Measurements from ENCODE around the gene PPP2R5C. TPM values are rescaled to one million over a fixed set of nuclear protein-coding genes. Genes with fewer than 3 reads are reported as not detected.

The PPP2R5C gene
- total RNA-seq, 1 experiment from 2014 or later, result 93.0 TPM

DNA sequence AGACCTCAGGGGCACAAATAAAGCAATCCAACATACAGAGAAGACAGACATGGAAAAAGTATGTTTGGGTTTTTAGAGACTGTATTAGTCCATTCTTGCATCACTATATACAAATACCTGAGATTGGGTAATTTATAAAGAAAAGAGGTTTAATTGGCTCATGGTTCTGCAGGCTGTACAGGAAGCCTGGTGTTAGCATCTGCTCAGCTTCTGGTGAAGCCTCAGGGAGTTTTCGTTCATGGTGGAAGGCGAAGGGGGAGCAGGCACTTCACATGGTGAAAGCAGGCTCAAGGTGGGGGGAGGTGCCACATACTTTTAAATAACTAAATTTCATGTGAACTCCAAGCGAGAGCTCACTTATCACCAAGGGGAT is 3.7 kb upstream of the PPP2R5C start:
- no peak overlapping the region for H4K5ac ChIP-seq (ENCODE audit: insufficient read length, low read depth, low read length)
- no peak overlapping the region for H3K56ac ChIP-seq (ENCODE audit: insufficient read length, low read depth, low read length)
- H2BK20ac ChIP-seq (ENCODE audit: low read depth, low read length, poor library complexity, severe bottlenecking), result no peak overlapping the region
- Mint-ChIP-seq H3K36me3 (ENCODE audit: insufficient read depth in 1 of 3, low read depth in 3 of 3) (no peaks in the 10 kb centered on the region), H3K9me3 (peaks cover 5 to 10% of the 10 kb centered on the region in 2 experiments; a peak in 4 of 5 replicates), H3K4me1 (peaks cover 14 to 19% of the 10 kb centered on the region in 2 experiments), H3K4me3 (no peak overlapping the region), H3K27ac (no peak overlapping the region), H3K27me3 (ENCODE audit: low read depth) (peaks cover 46% of the 10 kb centered on the region)
- no CpG with 5 or more reads among the region's 3 CpGs for WGBS (ENCODE audit: extremely low coverage, insufficient read length, low lambda C conversion rate)
- peaks cover 8% of the 10 kb centered on the region for H3K23me2 ChIP-seq (ENCODE audit: insufficient read length, low read depth, low read length, poor library complexity, severe bottlenecking)
- no peak overlapping the region for H2BK120ac ChIP-seq (ENCODE audit: low read depth, low read length, poor library complexity, severe bottlenecking)
- H4K8ac ChIP-seq (replicated peaks; ENCODE audit: insufficient read length, low read depth, low read length), result no peak overlapping the region
- no peaks in the 10 kb centered on the region for H3K9me3 ChIP-seq (ENCODE audit: control insufficient read depth, low read depth, low read length)
- DNase-seq, result no peak
- H3K27ac ChIP-seq (ENCODE audit: insufficient read length, low read depth, low read length), result no peak overlapping the region
- no peaks in the 10 kb centered on the region for H3K79me1 ChIP-seq (ENCODE audit: insufficient read depth, low read depth, low read length, poor library complexity, severe bottlenecking)
- H2BK12ac ChIP-seq (ENCODE audit: insufficient read length, low read depth, low read length), result no peak overlapping the region
- H3K4me2 ChIP-seq (ENCODE audit: insufficient read depth, insufficient read length, low read length), result no peak overlapping the region
- H3K79me2 ChIP-seq (ENCODE audit: insufficient read depth, low read length), result no peaks in the 10 kb centered on the region
- no peak overlapping the region for H2BK15ac ChIP-seq (ENCODE audit: low read depth, low read length)
- no peak overlapping the region for H3K9ac ChIP-seq (ENCODE audit: extremely low read depth, insufficient read length, low read length)
- no peak overlapping the region for H2AK5ac ChIP-seq (ENCODE audit: insufficient read length, low read length)
- H4K91ac ChIP-seq (ENCODE audit: insufficient read length, low read depth, low read length), result no peak overlapping the region
- H3K4ac ChIP-seq (ENCODE audit: low read depth, low read length), result no peak overlapping the region
- no peak overlapping the region for H3K14ac ChIP-seq (ENCODE audit: insufficient read depth, low read length)
- no peak overlapping the region for H3K23ac ChIP-seq (ENCODE audit: insufficient read length, low read depth, low read length)
- H3K18ac ChIP-seq (ENCODE audit: insufficient read length, low read depth, low read length), result no peak overlapping the region
- H2BK5ac ChIP-seq (ENCODE audit: insufficient read length, low read length), result no peak overlapping the region
- TF ChIP-seq, protein P1, sequence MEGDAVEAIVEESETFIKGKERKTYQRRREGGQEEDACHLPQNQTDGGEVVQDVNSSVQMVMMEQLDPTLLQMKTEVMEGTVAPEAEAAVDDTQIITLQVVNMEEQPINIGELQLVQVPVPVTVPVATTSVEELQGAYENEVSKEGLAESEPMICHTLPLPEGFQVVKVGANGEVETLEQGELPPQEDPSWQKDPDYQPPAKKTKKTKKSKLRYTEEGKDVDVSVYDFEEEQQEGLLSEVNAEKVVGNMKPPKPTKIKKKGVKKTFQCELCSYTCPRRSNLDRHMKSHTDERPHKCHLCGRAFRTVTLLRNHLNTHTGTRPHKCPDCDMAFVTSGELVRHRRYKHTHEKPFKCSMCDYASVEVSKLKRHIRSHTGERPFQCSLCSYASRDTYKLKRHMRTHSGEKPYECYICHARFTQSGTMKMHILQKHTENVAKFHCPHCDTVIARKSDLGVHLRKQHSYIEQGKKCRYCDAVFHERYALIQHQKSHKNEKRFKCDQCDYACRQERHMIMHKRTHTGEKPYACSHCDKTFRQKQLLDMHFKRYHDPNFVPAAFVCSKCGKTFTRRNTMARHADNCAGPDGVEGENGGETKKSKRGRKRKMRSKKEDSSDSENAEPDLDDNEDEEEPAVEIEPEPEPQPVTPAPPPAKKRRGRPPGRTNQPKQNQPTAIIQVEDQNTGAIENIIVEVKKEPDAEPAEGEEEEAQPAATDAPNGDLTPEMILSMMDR (conservative IDR thresholded peaks at IDR 0.05), result no peak
- no peak overlapping the region for H3T11ph ChIP-seq (ENCODE audit: low read length)
- H4K20me1 ChIP-seq (ENCODE audit: control insufficient read depth, insufficient read depth, insufficient read length), result no peaks in the 10 kb centered on the region
- H3K4me1 ChIP-seq (ENCODE audit: insufficient read depth, low read length), result no peaks in the 10 kb centered on the region
- no peak overlapping the region for H2AFZ ChIP-seq (ENCODE audit: low read length)
- H3K27me3 ChIP-seq (ENCODE audit: insufficient read depth, low read length), result peaks cover 4% of the 10 kb centered on the region; the same call in 1 of the 2 replicates
